GM21529 (cell line): Measurements from ENCODE around the gene C2orf92.

Experiments
- ATAC-seq: cut with Tn5 transposase; IDR thresholded peaks from one replicate; pipeline ENCODE4 v1.9.1; 2021; ENCODE audit not compliant: unreplicated experiment

The C2orf92 gene

DNA sequence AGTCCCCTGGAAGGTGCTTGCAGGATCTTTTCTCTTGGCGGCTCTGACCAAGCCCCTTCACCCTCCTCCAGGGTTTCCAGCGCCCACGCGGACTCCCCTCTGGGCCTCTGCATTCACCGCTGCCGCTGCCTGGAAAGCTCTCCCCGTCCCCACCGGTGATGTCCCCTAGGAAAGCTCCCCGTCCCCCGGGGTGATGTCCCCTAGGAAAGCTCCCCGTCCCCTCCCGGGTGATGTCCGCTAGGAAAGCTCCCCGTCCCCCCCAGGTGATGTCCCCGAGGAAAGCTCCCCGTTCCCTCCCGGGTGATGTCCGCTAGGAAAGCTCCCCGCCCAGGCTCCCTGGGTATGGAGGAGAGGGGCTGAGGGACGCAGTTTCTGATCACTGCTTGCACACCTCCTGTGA is 71.7 kb downstream of the C2orf92 start:
- no peak for ATAC-seq

GRCh38 chr2:97741686-97742085 is 72.2 kb downstream of the C2orf92 start:
- ATAC-seq, result no peak

DNA sequence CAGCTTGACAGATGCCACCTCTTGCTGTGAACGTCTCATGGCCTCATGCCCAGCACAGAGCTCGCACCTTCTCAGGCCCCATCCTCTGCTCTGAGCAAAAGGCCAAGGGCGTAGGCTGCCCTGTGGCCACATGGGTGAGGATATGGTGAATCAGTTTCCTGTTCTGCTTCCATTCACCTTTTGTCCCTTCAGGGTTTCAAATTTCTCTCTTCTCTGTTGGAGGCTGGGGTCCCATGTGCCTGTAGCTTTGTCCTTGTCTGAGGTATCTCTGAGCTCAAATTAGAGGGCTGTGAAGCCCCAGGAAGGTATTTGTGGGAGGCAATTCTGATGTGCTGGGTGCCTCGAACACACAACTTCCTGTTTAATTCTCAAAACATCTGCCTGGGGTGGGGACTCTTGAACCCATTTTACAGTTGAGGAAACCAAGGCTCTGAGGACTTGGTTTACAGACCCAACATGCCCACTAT is 72.9 kb downstream of the C2orf92 start:
- no peak for ATAC-seq

DNA sequence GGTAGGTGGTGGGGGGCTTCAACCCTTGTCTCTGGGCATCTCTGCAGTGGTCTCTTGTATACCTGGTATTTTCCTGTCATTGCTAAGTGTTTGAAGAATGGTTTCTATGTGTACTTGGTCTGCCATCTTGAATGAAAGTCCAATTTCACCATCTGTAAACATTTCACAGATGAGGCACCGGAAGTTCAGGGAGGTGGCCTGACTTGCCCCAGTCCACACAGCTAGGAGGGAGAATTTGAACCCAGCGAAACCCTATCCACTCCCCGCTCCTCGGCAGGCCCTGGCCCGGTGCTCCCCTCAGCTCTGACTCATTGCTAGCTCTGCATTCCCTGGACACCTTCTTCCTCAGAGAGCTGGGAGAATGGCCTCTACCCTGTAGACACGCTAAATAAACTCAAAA is 74.4 kb downstream of the C2orf92 start:
- ATAC-seq, result no peak

GRCh38 chr2:97745474-97746174 is 76.1 kb downstream of the C2orf92 start:
- no peak for ATAC-seq

- ATAC-seq, result no peak
Observed at GRCh38 chr2:97747285-97747684, 77.8 kb downstream of the C2orf92 start.

- ATAC-seq, result no peak
Observed at GRCh38 chr2:97747716-97748115, 78.2 kb downstream of the C2orf92 start.

DNA sequence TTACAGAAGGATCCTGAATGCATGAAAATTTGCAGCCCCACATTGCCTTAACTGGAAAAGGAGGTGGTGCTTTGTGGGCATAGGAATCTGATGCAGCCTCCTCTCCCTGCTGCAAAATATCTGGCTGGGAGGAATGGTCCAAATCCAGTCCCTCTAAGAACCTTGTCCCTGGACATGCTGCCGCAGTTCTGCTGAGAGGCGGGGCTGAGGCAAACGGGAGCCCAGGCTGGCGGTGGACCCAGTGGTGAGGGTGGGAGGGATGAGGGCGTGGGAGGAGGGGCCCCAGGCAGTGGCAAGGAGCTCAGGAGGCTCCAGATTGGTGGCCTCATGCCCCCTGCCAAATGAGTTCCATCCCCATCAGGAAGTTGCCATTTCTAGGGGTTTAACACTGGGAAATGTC is 80.1 kb downstream of the C2orf92 start:
- ATAC-seq, result no peak

- ATAC-seq, result no peak
Observed at GRCh38 chr2:97750017-97750416, 80.5 kb downstream of the C2orf92 start.

DNA sequence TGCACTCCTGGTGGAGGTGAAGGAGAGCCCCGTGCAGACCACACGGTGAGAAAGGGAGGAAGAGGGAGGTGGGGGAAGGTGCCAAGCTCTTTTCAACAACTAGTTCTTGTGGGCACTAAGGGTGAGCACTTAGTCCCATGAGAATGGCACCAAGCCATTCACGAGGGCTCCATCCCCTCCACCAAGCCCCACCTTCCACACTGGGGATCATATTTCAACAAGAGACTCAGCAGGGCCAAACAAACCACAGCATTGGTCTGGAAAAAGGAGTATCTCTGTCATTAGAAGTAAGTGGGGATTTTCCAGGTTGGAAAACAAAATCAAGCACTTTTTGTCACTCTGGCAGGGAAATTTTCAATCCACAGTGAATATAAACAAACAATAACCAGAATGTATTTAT is 82.2 kb downstream of the C2orf92 start:
- no peak for ATAC-seq
